ENCODE results near the gene STK32A.
"Not testable (repeated sequence)": the region's sequence is repeated elsewhere in the genome, so short reads cannot be mapped to it uniquely, and the experiment has no call there.

STK32A gene

DNA sequence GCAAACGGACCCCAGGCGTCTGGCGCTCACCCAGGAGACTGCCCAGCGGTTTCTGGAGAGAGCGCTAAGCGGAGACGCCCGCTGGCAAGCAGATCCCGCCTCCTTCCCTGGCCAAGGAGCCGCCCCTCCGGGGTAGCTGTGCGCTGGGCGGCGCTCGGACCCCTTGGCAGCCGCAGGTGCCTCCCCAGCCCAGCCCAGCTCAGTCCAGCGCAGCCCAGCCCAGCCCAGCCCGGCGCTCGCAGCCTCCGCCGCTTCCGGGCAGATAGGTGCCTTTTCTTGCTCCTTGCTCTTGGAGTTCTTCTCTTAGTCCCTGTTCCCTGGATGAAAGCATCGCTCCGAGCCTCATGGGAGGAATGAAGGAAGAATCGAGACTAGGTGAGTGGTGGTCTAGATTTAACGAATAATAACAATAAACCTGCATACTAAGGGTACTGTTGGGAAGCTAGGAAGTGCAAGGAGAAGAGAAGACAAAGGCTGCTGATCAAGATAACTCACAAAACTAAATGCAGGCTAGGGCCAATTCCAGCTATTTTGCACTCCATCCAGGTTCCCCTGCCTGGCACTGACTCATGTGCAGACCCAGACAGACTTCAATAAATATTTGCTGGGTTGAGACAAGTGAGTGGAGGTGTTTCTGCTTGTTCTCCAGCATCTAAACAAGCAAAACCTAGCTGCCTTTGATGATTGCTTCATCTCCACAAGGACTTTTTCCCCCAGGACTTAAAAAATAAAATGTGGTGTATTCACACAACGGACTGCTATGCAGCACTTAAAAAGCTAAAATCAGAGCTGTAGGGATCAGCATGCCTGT lies at the start of gene STK32A:
Gene STK32A (plus strand): TSS at position 202 of the 811 bp plus-strand sequence. CDS start 4,609 bp downstream, outside the sequence.
- DNase-seq: no peak

DNA sequence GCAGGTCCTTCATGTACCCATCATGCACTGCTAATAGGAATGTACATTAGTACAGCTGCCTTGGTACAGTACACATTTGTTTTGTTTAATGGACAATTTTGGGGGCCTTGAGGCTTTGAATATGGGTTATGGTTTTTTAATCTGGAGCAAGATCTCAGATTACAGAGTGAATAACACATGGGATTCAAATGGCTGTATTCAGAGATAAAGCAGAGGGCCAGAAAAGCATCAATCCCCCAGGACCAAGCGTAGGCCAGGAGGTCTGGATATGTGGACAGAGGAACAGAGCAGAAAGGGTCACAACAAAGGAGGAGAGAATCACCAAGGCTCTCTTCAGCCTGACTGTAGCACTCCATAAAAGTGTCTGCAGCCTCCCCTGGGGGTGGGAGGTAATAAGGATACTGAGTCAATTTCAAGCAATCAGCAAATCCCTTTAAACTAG lies 47.7 kb upstream of the STK32A start:
- DNase-seq: no peak

GRCh38 chr5:147188200-147189108 lies 46.4 kb upstream of the STK32A start:
- peak; percentile 70 to 80 for DNase-seq

GRCh38 chr5:147189109-147189424 lies 45.8 kb upstream of the STK32A start:
- DNase-seq: no peak

GRCh38 chr5:147190331-147190730 lies 44.5 kb upstream of the STK32A start:
- no peak for DNase-seq

DNA sequence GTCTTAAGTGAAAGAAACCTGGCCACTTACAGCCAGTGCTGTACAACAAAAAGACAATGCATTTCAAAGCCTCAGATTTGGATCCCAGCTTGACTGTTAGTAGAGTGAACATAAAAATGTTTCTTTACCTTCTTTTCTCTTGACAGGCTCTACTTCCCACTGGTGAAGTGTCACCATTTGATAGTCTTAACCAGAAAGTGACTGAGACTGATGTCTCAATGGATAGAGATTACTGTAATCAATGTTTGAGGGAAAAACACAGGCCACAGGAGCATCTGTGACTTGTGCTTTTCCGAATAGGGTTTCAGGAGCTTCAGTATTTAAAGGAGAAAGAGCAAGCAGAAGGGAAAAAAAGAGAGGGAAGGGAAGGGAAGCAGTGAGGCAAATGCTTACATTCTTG lies 41.7 kb upstream of the STK32A start:
- DNase-seq: no peak

GRCh38 chr5:147200004-147200403 lies 34.8 kb upstream of the STK32A start:
- DNase-seq: no peak

- DNase-seq: no peak
Measured at GRCh38 chr5:147203213-147203612, 31.6 kb upstream of the STK32A start.

DNA sequence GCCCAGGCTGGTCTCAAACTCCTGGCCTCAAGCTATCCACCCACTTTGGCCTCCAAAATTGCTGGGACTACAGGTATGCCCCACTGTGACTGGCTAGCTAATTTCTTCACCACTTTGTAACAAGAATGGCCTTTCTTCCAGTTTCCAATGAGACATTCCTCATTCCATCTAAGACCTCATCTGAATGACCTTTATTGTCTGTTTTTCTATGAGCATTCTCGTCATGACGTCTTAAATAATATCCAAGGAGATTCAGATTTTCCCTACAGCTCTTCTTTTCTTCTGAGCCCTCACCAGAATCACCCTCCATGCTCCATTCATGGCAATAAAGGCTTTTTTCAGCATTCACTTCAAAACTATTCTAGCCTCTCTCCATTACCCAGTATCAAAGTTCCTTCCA lies 30.2 kb upstream of the STK32A start:
- no peak for DNase-seq

GRCh38 chr5:147208134-147208533 lies 26.7 kb upstream of the STK32A start:
- no peak for DNase-seq

DNA sequence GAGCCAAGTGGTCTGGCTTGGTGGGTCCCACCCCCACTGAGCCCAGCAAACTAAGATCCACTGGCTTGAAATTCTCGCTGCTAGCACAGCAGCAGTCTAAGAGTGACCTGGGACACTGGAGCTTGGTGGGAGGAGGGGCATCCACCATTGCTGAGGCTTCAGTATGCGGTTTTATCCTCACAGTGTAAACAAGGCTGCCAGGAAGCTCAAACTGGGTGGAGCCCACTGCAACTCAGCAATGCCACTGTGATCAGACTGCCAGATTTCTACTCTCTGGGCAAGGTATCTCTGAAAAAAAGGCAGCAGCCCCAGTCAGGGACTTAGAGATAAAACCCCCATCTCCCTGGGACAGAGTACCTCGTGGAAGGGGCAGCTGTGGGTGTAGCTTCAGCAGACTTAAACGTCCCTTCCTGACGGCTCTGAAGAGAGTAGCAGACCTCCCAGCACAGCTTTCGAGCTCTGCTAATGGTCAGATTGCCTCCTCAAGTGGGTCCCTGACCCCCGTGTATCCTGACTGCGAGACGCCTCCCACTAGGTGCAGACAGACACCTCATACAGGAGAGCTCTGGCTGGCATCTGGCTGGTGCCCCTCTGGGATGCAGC lies 18.2 kb upstream of the STK32A start:
- DNase-seq: no peak

GRCh38 chr5:147223343-147223742 lies 11.5 kb upstream of the STK32A start:
- DNase-seq: no peak

DNA sequence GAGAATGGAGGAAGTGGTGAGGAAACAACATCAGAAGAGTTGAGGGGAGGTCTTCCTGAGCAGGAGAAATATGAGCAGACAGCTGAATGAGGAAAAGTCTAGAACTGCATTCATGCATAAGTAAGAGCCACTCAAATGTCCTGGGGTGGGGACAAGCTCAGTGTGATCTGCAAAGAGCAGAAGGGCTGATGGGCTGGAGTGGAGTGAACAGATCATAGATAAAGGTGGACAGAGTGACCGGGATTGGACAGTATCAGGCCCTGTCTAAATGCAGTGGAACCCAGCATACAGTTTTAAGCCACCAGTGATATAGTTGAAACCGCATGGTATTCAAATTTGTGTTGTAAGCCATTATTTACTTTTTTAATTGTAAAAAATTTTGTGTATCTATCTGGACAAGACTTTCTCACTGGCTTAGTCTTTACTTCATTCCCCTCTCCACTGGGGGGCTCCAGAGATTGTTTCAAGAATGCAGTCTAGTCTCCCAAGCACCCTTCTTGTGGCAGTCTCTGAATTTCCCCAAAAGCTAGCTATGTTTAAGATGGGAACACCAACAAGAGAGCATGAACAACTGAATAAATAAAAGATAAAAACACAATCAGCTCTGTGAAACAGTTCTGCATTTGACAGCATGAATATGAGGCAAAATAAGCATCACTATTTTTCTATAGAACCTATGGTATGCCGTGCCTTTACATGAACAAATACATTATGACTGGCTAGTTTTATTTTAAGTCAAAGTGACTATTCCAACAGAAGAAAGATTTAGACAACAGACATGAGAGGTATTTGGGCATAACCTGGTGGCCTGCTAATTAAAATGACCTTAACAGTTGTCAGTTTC lies 10.7 kb upstream of the STK32A start:
- DNase-seq: peak; percentile 27 to 33

DNA sequence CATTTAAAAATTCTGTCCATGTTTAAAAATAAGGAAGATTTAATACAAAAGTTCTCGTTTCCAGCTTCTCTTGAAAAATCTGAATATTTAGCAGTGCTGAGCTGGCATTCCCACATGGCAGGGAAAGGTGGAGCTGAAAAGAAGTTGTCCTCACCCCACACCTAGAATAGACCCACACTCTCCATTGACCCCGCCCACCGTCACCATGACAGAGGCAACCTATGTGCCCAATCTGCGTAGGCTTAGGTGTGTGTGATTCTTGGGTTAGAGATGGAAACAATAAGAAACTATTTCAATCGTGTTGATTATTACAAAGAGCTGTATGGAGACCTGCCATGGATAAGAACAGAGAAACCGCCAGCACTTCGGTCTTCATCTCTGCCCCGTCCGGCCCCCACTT lies 8.9 kb upstream of the STK32A start:
- no peak for DNase-seq

DNA sequence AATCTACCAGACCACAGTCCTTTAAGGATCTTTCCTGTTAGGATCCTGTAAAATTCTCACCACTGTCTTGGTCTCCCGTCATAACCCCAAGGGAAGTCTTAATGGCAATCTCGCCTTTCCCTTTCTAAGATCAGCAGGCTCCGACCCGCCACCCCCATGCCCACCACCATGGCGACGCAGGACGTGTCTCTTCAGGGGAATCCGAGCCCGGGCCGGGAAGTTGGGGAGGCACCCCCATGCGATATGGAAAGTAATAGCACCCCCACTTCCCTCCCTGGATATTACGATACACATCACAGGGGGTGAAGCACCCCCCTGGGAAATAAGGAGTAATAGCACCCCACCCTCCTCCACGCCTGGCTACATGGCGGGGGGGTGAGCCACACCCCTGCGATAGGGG lies 8.3 kb upstream of the STK32A start:
- DNase-seq: no peak

GRCh38 chr5:147234239-147234824 lies 494 bp upstream of the STK32A start:
- DNase-seq: no peak

DNA sequence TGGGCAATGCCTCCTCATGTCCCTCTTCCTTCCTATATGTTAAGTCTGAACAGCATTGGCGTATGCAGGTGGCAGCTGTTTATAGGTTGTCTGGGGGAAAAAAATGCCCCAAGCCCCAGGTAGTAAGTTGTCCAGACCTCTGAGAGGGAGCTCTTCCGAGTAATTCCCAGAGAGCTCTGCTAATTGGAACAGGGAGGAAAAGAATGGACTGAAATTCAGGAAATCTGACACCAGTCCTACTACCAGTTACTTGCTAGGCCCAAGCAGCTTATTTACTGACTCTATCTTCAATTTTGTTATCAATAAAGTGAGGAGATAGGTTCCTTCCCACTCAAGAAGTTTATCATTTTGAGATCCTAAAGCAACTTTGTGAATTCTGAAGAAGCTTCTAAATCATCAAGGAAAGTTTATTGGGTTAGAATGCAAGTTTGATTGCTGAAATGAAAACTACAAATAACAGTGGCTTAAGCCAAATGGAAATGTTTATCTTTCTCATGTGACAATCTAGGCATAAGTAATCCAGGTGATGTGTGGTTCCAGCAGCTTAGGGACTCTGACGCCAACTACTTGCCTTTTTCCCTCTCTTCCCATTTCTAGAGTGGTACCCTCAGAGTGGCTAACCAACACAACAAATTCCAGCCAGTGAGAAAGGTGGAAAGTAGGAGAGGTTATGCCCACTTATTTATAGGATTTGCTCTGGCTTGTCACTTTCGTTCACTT lies 5.6 kb downstream of the STK32A start:
- no peak for DNase-seq

GRCh38 chr5:147243238-147243637 lies 8.4 kb downstream of the STK32A start:
- DNase-seq: not testable (repeated sequence)

DNA sequence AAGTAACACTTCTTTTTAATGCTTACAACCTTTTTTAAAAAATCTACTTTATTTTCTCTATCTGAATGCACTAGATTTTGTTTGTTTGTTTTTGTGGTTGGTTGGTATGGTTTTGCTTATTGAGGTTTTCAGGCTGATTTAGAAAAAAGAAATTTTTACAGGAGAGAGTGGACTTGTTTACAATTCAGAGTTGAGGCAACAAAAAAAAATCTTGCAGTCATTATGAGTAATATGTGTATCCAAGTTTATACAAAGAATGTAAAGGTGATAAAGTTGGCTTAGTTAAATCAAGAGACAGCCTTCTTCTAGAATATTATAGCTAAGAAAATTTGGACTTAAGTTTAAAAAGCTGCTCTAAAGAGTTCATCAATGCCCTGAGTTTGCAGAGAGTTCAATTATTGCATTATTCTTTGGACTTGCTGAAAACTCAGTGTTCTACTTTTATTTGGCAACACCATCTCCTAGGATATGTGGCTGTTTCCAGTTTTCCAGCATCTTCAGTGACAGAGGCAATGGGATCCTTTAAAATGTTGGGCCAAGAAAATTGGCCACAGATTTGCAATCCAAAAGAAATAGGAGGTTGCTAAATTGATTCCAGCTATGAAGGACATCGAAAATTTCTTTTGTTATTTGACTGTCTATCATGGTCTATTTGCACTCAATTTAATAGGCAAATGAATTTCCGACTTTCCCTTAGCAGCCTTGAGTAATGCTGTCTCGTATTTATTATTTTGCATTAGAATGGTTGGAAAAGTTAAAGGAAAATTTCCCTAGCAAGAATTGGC lies 10.7 kb downstream of the STK32A start:
- no peak for DNase-seq

GRCh38 chr5:147248561-147248960 lies 13.7 kb downstream of the STK32A start:
- no peak for DNase-seq

- DNase-seq: no peak
Measured at GRCh38 chr5:147259837-147260236, 25.0 kb downstream of the STK32A start.

Data from Kasumi-1 (cell line).